Measurements from ENCODE around the gene NUMBL. TPM values are rescaled to one million over a fixed set of nuclear protein-coding genes. Genes with fewer than 3 reads are reported as not detected.
"Not testable (repeated sequence)": the region's sequence is repeated elsewhere in the genome, so short reads cannot be mapped to it uniquely, and the experiment has no call there.

Gene NUMBL
- total RNA-seq, 1 experiment from 2014 or later = 14.5 TPM

DNA sequence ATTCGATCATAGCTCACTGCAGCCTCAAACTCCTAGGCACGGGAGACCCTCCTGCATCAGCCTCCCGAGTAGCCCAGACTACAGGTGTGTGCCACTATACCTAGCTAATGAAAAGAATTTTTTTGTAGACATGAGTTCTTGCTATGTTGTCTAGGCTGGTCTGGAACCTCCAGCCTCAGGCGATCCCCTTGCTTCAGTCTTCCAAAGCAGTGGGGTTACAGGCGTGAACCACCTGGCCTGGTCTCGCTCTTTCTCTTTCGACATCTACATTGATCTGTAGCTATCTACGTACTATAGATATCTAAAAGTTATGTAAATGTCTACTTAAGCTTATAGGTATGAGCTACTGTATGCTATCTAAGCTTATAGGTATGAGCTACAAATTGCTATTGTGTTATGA lies 32.4 kb downstream of the NUMBL start:
- H3K4me2 ChIP-seq (ENCODE audit: low read length) = no peak overlapping the region
- no peaks in the 10 kb centered on the region for H3K9me2 ChIP-seq (replicated peaks; ENCODE audit: low read length)
- no peak overlapping the region for H3K4me3 ChIP-seq (ENCODE audit: low read length)
- H3K9me3 ChIP-seq (ENCODE audit: low read length) = no peaks in the 10 kb centered on the region
- no peaks in the 10 kb centered on the region for H4K20me1 ChIP-seq (ENCODE audit: low read length)
- no peaks in the 10 kb centered on the region for H3K27me3 ChIP-seq (ENCODE audit: low read length)
- no peaks in the 10 kb centered on the region for H3K36me3 ChIP-seq (ENCODE audit: low read depth, low read length)
- H3K27ac ChIP-seq (ENCODE audit: low read length) = no peak overlapping the region
- DNase-seq (no peak), ATAC-seq (no peak)
- intact Hi-C loops (cut with micrococcal nuclease) = no loop called here
- H3K9ac ChIP-seq (ENCODE audit: low read length) = no peak overlapping the region
- ChIA-PET POLR2A (ENCODE audit: unreplicated experiment) (no interaction called here), CTCF (interaction anchor here (0.5 kb wide), 1 partner anchor 684 kb away, joined by 15 read pairs; no protein-coding TSS in a partner anchor)
- TF ChIP-seq EZH2 (IDR thresholded peaks at IDR 0.05; ENCODE audit: low read length, unreplicated experiment) = no peak
- TF ChIP-seq EZH2phosphoT487 (IDR thresholded peaks at IDR 0.05; ENCODE audit: borderline replicate concordance, low read length) = no peak
- TF ChIP-seq, protein P1, sequence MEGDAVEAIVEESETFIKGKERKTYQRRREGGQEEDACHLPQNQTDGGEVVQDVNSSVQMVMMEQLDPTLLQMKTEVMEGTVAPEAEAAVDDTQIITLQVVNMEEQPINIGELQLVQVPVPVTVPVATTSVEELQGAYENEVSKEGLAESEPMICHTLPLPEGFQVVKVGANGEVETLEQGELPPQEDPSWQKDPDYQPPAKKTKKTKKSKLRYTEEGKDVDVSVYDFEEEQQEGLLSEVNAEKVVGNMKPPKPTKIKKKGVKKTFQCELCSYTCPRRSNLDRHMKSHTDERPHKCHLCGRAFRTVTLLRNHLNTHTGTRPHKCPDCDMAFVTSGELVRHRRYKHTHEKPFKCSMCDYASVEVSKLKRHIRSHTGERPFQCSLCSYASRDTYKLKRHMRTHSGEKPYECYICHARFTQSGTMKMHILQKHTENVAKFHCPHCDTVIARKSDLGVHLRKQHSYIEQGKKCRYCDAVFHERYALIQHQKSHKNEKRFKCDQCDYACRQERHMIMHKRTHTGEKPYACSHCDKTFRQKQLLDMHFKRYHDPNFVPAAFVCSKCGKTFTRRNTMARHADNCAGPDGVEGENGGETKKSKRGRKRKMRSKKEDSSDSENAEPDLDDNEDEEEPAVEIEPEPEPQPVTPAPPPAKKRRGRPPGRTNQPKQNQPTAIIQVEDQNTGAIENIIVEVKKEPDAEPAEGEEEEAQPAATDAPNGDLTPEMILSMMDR (conservative IDR thresholded peaks at IDR 0.05; ENCODE audit: low read depth, low read length) = no peak
- no peak overlapping the region for H2AFZ ChIP-seq (ENCODE audit: low read length)
- no peaks in the 10 kb centered on the region for H3F3A ChIP-seq (ENCODE audit: low read length, unreplicated experiment)
- no peaks in the 10 kb centered on the region for H3K4me1 ChIP-seq (ENCODE audit: insufficient read depth, low read length)
- BruUV-seq (replicated peaks) = no TSS peak
- H3K79me2 ChIP-seq (ENCODE audit: low read length) = no peaks in the 10 kb centered on the region

DNA sequence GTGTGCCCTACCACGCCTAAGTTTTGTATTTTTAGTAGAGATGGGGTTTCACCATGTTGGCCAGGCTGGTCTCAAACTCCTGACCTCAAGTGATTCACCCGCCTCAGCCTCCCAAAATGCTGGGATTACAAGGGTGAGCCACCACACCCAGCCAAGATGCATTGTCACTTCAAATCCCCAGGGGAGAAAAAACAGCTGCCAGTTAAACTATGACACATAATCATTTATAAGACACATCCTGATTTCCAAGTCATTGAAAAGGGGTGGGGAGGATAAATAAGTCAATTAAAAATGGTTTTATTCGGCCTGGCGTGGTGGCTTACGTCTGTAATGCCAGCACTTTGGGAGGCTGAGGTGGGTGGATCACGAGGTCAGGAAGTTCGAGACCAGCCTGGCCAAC lies 34.8 kb downstream of the NUMBL start:
- BruUV-seq (replicated peaks); intact Hi-C loops (cut with micrococcal nuclease); CTCF ChIA-PET; ATAC-seq; H3K79me2 ChIP-seq (ENCODE audit: low read length); H2AFZ ChIP-seq (ENCODE audit: low read length); H3K27ac ChIP-seq (ENCODE audit: low read length); H3K4me3 ChIP-seq (ENCODE audit: low read length); H3K9ac ChIP-seq (ENCODE audit: low read length); DNase-seq; H3K4me2 ChIP-seq (ENCODE audit: low read length); H3K4me1 ChIP-seq (ENCODE audit: insufficient read depth, low read length); H3K9me3 ChIP-seq (ENCODE audit: low read length); H3K9me2 ChIP-seq (replicated peaks; ENCODE audit: low read length); H3K36me3 ChIP-seq (ENCODE audit: low read depth, low read length); H3K27me3 ChIP-seq (ENCODE audit: low read length); POLR2A ChIA-PET (ENCODE audit: unreplicated experiment); H3F3A ChIP-seq (ENCODE audit: low read length, unreplicated experiment); H4K20me1 ChIP-seq (ENCODE audit: low read length): not testable (repeated sequence)

DNA sequence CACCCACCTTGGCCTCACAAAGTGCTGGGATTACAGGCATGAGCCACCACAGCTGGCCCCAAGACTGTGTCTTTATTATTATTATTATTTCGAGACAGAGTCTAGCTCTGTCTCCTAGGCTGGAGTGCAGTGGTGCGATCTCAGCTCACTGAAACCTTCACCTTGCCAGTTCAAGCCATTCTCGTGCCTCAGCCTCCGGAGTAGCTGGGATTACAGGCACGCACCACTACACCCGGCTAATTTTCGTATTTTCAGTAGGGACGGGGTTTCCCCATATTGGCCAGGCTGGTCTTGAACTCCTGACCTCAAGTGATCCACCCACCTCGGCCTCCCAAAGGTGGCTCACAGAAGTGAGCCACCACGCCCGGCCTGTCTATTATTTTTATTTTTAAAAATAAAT lies 38.1 kb downstream of the NUMBL start:
- H3K4me3 ChIP-seq (ENCODE audit: low read length); H3K36me3 ChIP-seq (ENCODE audit: low read depth, low read length); H2AFZ ChIP-seq (ENCODE audit: low read length); H3K27me3 ChIP-seq (ENCODE audit: low read length); H3K9me3 ChIP-seq (ENCODE audit: low read length); H3K9ac ChIP-seq (ENCODE audit: low read length); H4K20me1 ChIP-seq (ENCODE audit: low read length); intact Hi-C loops (cut with micrococcal nuclease); H3F3A ChIP-seq (ENCODE audit: low read length, unreplicated experiment); H3K27ac ChIP-seq (ENCODE audit: low read length); BruUV-seq (replicated peaks); POLR2A ChIA-PET (ENCODE audit: unreplicated experiment); H3K79me2 ChIP-seq (ENCODE audit: low read length); H3K4me2 ChIP-seq (ENCODE audit: low read length); ATAC-seq; DNase-seq; H3K9me2 ChIP-seq (replicated peaks; ENCODE audit: low read length); CTCF ChIA-PET; H3K4me1 ChIP-seq (ENCODE audit: insufficient read depth, low read length): not testable (repeated sequence)

DNA sequence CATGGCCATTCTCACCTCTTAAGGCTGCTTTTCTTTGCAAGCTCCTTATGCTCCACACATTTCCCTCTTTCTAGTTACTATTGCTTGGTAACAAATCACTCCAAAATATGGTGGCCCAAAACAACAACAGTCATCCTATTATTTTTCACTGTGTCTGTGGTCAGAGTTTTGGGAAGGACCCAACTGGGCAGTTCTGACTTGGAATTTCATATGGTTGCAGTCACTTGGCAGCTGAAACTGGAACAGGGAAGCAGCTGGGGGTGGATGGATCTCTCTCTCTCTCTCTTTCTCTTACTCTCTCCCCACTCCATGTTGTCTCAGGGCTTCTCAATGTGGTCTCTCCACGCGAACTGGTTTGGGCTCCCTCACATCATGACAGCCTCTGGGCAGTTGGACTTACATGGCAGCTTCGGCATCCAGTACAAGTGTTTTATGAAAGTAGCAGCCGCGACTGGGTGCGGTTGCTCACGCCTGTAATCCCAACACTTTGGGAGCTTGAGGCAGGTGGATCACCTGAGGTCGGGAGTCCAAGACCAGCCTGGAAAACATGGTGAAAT lies 39.6 kb downstream of the NUMBL start:
- Histone ChIP-seq H2AFZ (ENCODE audit: low read length) (no peak overlapping the region), H3K4me3 (ENCODE audit: low read length) (no peak overlapping the region), H3K4me2 (ENCODE audit: low read length) (no peak overlapping the region), H3F3A (ENCODE audit: low read length, unreplicated experiment) (no peaks in the 10 kb centered on the region), H3K4me1 (ENCODE audit: insufficient read depth, low read length) (peaks cover 8% of the 10 kb centered on the region), H3K27me3 (ENCODE audit: low read length) (no peaks in the 10 kb centered on the region), H3K9me2 (replicated peaks; ENCODE audit: low read length) (no peaks in the 10 kb centered on the region), H4K20me1 (ENCODE audit: low read length) (no peaks in the 10 kb centered on the region), H3K9ac (ENCODE audit: low read length) (no peak overlapping the region), H3K79me2 (ENCODE audit: low read length) (no peaks in the 10 kb centered on the region), H3K36me3 (ENCODE audit: low read depth, low read length) (no peaks in the 10 kb centered on the region), H3K9me3 (ENCODE audit: low read length) (no peaks in the 10 kb centered on the region), H3K27ac (ENCODE audit: low read length) (no peak overlapping the region)
- DNase-seq = no peak
- intact Hi-C loops (cut with micrococcal nuclease) = no loop called here
- ATAC-seq = no peak
- ChIA-PET CTCF (no interaction called here), POLR2A (ENCODE audit: unreplicated experiment) (interaction anchor here (0.6 to 0.7 kb wide), 2 partner anchors 12 to 152 kb away, joined by 3 to 5 read pairs; no protein-coding TSS in a partner anchor)
- no TSS peak for BruUV-seq (replicated peaks)
- TF ChIP-seq EZH2phosphoT487 (IDR thresholded peaks at IDR 0.05; ENCODE audit: borderline replicate concordance, low read length) (no peak), EZH2 (IDR thresholded peaks at IDR 0.05; ENCODE audit: low read length, unreplicated experiment) (no peak)
- TF ChIP-seq, protein P1 (conservative IDR thresholded peaks at IDR 0.05; ENCODE audit: low read depth, low read length) = no peak

DNA sequence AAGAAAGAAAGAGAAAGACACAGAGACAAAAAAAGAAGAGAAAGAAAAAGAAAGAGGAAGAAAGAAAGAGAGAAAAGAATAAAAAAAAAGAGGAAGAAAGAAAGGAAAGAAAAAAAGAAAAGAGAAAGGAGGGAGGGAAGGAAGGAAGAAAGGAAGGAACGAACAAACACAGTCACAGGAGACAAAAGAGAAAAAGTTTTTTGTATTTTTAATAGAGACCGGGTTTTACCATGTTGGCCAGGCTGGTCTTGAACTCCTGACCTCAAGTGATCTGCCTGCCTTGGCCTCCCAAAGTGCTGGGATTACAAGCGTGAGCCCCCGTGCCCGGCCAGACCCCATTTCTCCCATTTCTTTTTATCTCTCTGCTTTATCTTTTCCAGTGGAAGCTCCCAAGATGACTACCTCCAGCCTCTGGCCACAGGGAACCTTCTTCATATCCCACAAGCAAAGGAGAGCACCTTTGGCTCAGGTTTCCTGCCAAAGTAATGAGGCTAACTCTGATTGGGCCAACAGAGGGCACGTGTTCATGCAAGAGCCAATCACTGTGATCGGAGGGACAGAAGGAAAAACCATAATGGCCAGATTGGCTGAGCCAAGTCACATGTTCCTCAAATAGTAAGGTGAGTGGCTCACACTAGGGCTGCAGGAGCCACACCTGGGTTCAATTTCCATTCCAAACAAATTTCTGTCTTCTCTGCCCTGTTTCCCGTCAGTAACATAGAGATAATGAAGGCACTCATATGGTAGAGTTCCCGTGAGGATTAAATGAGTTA lies 40.4 kb downstream of the NUMBL start:
- H3K9me2 ChIP-seq (replicated peaks; ENCODE audit: low read length); H3F3A ChIP-seq (ENCODE audit: low read length, unreplicated experiment); H3K9ac ChIP-seq (ENCODE audit: low read length); DNase-seq; H3K9me3 ChIP-seq (ENCODE audit: low read length); H3K36me3 ChIP-seq (ENCODE audit: low read depth, low read length); ATAC-seq; CTCF ChIA-PET; H3K27me3 ChIP-seq (ENCODE audit: low read length); H4K20me1 ChIP-seq (ENCODE audit: low read length); H3K4me2 ChIP-seq (ENCODE audit: low read length); H3K27ac ChIP-seq (ENCODE audit: low read length); H2AFZ ChIP-seq (ENCODE audit: low read length); intact Hi-C loops (cut with micrococcal nuclease); H3K4me3 ChIP-seq (ENCODE audit: low read length); H3K79me2 ChIP-seq (ENCODE audit: low read length); BruUV-seq (replicated peaks): not testable (repeated sequence)
- POLR2A ChIA-PET (ENCODE audit: unreplicated experiment) = interaction anchor here (0.6 kb wide), 1 partner anchor 13 kb away, joined by 5 read pairs; no protein-coding TSS in a partner anchor
- H3K4me1 ChIP-seq (ENCODE audit: insufficient read depth, low read length) = peaks cover 11% of the 10 kb centered on the region

Data from PC-3 (cell line).